Mucosa of rectum (tissue), 2 donors: ENCODE results near the gene PSAP.

ENCODE experiments used
- H3K27ac ChIP-seq, 2 donors: one replicate each; pipeline ENCODE4 v1.7.0; 2013; ENCODE audit warnings: inconsistent platforms in 2 of 2, low read depth in 2 of 2, low read length in 2 of 2
- H3K27me3 ChIP-seq, 2 donors: one replicate each; pipeline ENCODE4 v1.7.0; 2013; ENCODE audit warnings: low read length in 2 of 2; ENCODE audit not compliant: control insufficient read depth in 2 of 2, insufficient read depth in 2 of 2
- H3K36me3 ChIP-seq, 2 donors: one replicate each; pipeline ENCODE4 v1.7.0; 2013; ENCODE audit warnings: low read length in 2 of 2; ENCODE audit not compliant: control insufficient read depth in 2 of 2, insufficient read depth in 2 of 2
- H3K4me1 ChIP-seq, 2 donors: one replicate each; pipeline ENCODE4 v1.7.0; 2013; ENCODE audit warnings: low read length in 2 of 2, mild to moderate bottlenecking in 1 of 2; ENCODE audit not compliant: control insufficient read depth in 2 of 2, insufficient read depth in 2 of 2
- H3K4me3 ChIP-seq, 2 donors: one replicate each; pipeline ENCODE4 v1.7.0; 2013; ENCODE audit warnings: low read length in 2 of 2
- H3K9ac ChIP-seq, 2 donors: one replicate each; pipeline ENCODE4 v1.7.0; 2013; ENCODE audit warnings: low read length in 2 of 2, low read depth in 1 of 2, mild to moderate bottlenecking in 1 of 2
- H3K9me3 ChIP-seq, 2 donors: one replicate each; pipeline ENCODE4 v1.7.0; 2013; ENCODE audit warnings: low read length in 2 of 2; ENCODE audit not compliant: control insufficient read depth in 2 of 2
- donor health status: healthy.
- donor health status: Normal muscosa, but diverticular disease.

PSAP gene

DNA sequence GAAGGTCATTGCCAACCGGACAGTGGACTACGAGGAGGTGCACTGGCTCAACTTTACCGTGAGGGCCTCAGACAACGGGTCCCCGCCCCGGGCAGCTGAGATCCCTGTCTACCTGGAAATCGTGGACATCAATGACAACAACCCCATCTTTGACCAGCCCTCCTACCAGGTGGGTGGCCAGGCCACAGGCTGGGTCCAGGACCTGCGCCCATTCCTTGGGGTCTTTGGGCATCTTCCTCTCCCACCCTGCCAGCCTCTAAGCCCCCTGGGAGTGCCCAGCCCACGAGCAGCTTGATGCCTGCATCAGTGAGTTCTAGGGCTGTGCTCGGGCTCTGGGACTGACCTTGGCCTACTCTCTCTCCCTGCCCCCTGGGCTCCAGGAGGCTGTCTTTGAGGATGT is 51.9 kb downstream of the PSAP start:
- no peak overlapping the region for H3K27ac ChIP-seq
- no peak overlapping the region for H3K4me3 ChIP-seq
- no peak overlapping the region for H3K9ac ChIP-seq
- peaks cover 0 to 3% of the 10 kb centered on the region in 2 donors for H3K4me1 ChIP-seq
- H3K36me3 ChIP-seq, result no peaks in the 10 kb centered on the region
- H3K9me3 ChIP-seq, result no peaks in the 10 kb centered on the region
- no peaks in the 10 kb centered on the region for H3K27me3 ChIP-seq

DNA sequence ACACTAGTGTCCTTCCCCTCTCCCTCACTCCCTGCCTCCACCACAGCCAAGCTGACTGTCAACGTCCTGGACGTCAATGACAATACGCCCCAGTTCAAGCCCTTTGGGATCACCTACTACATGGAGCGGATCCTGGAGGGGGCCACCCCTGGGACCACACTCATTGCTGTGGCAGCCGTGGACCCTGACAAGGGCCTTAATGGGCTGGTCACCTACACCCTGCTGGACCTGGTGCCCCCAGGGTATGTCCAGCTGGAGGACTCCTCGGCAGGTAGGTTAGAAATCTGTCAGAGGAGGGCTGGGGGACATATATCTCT is 52.8 kb downstream of the PSAP start:
- no peaks in the 10 kb centered on the region for H3K27me3 ChIP-seq

DNA sequence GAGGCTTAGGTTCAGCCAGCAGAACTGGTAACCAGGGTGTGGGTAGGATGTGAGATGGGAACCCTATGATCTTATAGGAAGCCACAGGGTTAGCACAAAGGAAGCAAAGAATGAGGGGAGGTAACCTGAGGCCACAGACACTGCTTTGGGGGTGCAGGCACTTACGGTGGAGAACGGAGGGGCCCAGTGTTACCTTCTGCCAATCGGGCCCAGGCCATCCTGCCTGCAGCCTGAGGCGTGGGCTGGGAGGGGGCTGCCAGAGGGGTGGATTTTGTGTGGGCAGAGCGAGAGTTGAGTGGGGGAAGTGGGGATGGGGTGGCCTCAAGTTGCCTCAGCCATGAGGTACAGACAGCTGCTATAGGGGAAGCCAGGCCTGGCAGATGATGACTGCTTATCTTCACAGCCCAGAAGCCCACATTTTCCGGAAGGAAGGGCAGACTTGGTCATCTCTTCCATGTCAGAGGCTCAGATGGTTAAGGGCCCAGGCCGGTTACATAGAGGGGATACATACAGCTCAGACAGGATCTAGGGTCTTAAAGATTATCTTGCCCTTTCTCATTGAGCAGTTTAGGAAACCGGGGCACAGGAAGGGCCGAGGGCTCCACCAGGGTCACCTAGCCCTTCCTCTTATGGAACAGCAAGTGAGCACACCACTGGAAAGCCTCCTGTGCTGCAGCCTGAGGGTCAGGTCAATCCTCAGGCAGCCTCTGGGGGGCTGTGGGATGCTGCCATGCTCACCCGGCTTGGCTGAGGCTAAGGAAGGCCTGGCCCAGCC is 53.3 kb downstream of the PSAP start:
- no peak overlapping the region for H3K27ac ChIP-seq
- H3K36me3 ChIP-seq, result no peaks in the 10 kb centered on the region
- H3K4me3 ChIP-seq, result no peak overlapping the region

More for the DNA sequence above, 52.8 kb downstream of the PSAP start:
- Histone ChIP-seq H3K27ac (no peak overlapping the region), H3K36me3 (no peaks in the 10 kb centered on the region), H3K9ac (no peak overlapping the region), H3K4me3 (no peak overlapping the region), H3K9me3 (no peaks in the 10 kb centered on the region), H3K4me1 (peaks cover 0 to 3% of the 10 kb centered on the region in 2 donors)

DNA sequence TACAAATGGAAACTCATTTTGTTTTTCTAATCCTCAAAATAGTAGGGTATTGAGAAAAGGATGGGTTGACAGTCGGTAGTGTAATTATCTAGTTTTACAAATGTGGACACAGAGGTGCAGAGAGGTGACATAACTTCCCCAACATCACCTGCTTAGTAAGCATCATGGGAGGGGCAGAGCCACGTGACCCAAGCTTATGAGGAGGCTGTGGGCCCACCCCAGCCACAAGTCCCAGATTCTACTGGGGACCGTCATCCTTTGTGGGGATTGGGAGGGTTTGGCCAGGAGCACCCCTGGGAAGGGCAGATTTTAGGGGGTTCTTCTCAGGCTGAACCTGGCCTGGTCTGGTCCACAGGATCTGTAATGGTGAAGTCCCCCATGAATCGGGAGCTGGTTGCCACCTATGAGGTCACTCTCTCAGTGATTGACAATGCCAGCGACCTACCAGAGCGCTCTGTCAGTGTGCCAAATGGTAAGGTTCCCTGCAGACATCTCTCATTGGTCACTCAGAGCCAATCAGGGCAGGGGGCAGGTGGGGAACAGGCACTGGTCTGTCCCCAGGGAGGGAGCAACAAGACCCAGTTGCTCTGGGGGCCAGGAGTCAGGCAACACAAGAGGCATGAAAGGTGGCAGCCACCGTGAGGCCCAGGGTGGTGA is 54.2 kb downstream of the PSAP start:
- H3K36me3 ChIP-seq, result no peaks in the 10 kb centered on the region
- no peak overlapping the region for H3K4me3 ChIP-seq
- H3K27me3 ChIP-seq, result no peaks in the 10 kb centered on the region
- no peaks in the 10 kb centered on the region for H3K9me3 ChIP-seq
- peaks cover 0 to 3% of the 10 kb centered on the region in 2 donors for H3K4me1 ChIP-seq
- no peak overlapping the region for H3K9ac ChIP-seq
- H3K27ac ChIP-seq, result no peak overlapping the region

More for the DNA sequence above, 53.3 kb downstream of the PSAP start:
- Histone ChIP-seq H3K9me3 (no peaks in the 10 kb centered on the region), H3K9ac (no peak overlapping the region), H3K27me3 (no peaks in the 10 kb centered on the region), H3K4me1 (peaks cover 0 to 3% of the 10 kb centered on the region in 2 donors)

DNA sequence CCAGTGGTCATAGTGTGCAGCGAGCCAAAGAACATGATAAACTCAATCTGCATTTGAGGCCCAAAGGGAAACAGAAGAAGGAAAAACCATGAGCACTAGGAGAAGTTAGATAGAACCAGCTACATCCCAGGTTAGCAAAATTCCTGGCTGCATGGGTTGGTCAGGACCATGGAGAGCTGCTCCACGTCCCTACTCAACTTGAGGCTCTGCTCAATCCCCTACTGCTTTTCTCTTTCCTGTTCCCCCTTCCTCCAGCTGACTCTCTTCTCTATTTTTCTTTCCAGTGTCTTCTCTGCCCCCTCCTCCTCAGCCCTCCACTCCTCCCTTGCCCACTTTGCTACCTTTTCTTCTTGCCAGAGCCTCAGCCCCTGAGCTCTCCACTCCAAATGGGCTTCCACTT is 55.8 kb downstream of the PSAP start:
- Histone ChIP-seq H3K9ac (no peak overlapping the region), H3K4me3 (no peak overlapping the region), H3K27me3 (no peaks in the 10 kb centered on the region), H3K4me1 (peaks cover 0 to 2% of the 10 kb centered on the region in 2 donors), H3K36me3 (no peaks in the 10 kb centered on the region), H3K27ac (no peak overlapping the region), H3K9me3 (no peaks in the 10 kb centered on the region)

DNA sequence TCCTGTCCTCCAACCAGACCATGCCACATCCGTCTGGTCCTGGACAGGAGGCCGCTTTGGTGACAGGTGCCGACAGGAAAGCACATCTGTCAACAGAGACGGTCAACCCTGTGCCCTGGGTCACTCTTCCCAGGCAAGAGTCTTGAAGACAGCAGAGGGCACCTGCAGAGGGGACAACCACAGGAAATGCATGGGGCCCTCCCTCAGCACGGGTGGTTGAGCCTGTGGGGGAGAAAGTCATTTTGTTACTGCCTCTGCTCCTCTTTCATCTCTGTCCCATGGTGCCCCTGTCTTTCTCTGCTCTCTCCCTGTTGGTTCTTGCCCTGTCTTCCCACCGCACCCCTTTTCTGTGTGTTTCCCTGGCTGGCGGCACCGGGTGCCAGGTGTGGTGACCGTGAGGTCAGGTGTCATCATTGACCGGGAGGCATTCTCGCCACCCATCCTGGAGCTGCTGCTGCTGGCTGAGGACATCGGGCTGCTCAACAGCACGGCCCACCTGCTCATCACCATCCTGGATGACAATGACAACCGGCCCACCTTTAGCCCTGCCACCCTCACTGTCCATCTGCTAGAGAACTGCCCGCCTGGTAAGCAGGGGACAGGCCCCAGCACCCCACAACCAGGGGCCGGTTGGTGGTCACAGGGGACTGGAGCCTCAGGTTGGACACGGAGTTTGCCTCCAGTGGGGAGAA is 60.2 kb downstream of the PSAP start:
- Histone ChIP-seq H3K27ac (no peak overlapping the region), H3K36me3 (no peaks in the 10 kb centered on the region), H3K4me1 (no peaks in the 10 kb centered on the region), H3K9me3 (no peaks in the 10 kb centered on the region), H3K4me3 (no peak overlapping the region), H3K27me3 (no peaks in the 10 kb centered on the region), H3K9ac (no peak overlapping the region)

DNA sequence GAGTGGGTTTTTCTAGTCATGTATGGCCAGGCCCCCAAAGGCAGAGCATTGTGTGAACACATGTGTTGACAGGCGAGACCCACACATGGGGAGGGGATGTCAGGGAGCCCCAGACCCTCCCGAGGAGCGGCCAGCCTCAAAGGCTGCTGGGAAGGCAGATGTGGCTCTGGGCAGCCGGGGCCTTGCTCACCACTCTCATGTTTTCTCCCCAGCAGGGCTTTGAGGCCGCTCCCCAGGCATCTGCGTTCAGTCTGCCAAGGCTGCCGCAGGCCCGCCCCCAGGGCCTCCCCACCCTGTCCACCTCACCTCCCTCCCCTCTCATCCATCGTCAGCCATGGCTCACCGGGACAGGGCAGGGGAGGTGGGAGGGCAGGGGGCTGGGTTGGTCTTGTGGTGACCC is 61.2 kb downstream of the PSAP start:
- no peak overlapping the region for H3K4me3 ChIP-seq
- no peaks in the 10 kb centered on the region for H3K27me3 ChIP-seq
- no peak overlapping the region for H3K27ac ChIP-seq

DNA sequence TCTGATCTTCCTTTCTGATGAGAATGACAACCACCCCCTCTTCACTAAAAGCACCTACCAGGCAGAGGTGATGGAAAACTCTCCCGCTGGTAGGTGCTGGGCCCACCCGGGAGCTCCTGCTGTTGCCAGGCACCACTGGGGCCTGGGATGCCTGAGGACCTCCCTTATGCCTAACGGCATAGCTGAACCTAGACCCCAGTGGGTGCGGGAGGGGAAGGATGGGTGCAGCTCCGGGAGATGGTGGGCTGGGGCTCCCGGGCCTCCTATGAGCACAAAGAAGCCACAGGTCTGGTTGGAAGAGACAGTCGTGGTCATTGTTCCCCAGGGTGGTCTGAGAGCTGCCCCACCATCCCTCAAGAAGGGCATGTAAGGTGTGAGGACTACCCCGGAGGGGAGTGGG is 62.1 kb downstream of the PSAP start:
- Histone ChIP-seq H3K27me3 (no peaks in the 10 kb centered on the region), H3K27ac (no peak overlapping the region), H3K4me1 (no peaks in the 10 kb centered on the region), H3K9me3 (no peaks in the 10 kb centered on the region), H3K36me3 (no peaks in the 10 kb centered on the region), H3K4me3 (no peak overlapping the region), H3K9ac (no peak overlapping the region)

More for the DNA sequence above, 61.2 kb downstream of the PSAP start:
- no peaks in the 10 kb centered on the region for H3K36me3 ChIP-seq
- no peak overlapping the region for H3K9ac ChIP-seq
- no peaks in the 10 kb centered on the region for H3K4me1 ChIP-seq
- H3K9me3 ChIP-seq, result no peaks in the 10 kb centered on the region

DNA sequence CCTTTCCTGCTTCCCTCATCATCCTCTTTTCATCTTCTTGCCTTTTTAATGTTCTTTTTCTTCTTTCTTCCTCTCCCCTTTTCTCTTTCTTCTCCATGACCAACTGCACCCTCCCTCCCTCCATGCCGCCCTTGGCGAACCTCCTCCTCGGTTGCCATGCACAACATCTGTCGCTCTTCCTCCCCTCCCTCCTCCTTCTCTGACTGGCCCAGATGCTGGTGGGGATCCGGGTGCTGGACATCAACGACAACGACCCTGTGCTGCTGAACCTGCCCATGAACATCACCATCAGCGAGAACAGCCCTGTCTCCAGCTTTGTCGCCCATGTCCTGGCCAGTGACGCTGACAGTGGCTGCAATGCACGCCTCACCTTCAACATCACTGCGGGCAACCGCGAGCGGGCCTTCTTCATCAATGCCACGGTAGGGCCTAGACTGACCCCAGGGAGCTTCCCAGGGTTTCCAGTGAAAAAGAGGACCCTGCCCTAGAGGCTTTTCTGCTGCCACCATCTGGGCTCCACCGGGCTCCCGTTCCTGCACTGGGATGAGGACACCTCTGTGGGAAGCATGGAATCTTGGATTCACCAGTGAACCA is 66.3 kb downstream of the PSAP start:
- H3K27ac ChIP-seq, result no peak overlapping the region
- no peak overlapping the region for H3K9ac ChIP-seq
- no peaks in the 10 kb centered on the region for H3K36me3 ChIP-seq
- no peaks in the 10 kb centered on the region for H3K9me3 ChIP-seq
- no peaks in the 10 kb centered on the region for H3K4me1 ChIP-seq
- H3K4me3 ChIP-seq, result no peak overlapping the region
- H3K27me3 ChIP-seq, result no peaks in the 10 kb centered on the region
